ENCODE data around the gene ZNF212.
"Not testable (repeated sequence)": the region's sequence is repeated elsewhere in the genome, so short reads cannot be mapped to it uniquely, and the experiment has no call there.

DNA sequence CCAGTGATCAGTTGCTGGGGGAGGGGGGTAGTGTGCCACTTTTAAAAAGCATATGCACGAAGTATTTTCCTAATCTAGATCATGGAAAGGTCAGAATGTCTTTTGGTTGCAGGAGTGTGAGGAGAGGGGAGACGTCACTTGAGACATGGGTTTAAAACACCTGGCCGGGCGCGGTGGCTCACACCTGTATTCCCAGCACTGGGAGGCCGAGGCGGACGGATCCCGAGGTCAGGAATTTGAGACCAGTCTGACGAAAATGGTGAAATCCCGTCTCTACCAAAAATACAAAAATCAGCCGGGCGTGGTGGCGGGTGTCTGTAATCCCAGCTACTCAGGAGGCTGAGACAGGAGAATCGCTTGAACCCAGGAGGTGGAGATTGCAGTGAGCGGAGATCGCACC, 13.1 kb upstream of the ZNF212 start:
- TF ChIP-seq, protein P1, sequence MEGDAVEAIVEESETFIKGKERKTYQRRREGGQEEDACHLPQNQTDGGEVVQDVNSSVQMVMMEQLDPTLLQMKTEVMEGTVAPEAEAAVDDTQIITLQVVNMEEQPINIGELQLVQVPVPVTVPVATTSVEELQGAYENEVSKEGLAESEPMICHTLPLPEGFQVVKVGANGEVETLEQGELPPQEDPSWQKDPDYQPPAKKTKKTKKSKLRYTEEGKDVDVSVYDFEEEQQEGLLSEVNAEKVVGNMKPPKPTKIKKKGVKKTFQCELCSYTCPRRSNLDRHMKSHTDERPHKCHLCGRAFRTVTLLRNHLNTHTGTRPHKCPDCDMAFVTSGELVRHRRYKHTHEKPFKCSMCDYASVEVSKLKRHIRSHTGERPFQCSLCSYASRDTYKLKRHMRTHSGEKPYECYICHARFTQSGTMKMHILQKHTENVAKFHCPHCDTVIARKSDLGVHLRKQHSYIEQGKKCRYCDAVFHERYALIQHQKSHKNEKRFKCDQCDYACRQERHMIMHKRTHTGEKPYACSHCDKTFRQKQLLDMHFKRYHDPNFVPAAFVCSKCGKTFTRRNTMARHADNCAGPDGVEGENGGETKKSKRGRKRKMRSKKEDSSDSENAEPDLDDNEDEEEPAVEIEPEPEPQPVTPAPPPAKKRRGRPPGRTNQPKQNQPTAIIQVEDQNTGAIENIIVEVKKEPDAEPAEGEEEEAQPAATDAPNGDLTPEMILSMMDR (tag by site-specific recombination; IDR thresholded peaks at IDR 0.05), result not testable (repeated sequence)
- TF ChIP-seq ZBTB8A (tag by site-specific recombination; IDR thresholded peaks at IDR 0.05); ZNF777 (tag by site-specific recombination; IDR thresholded peaks at IDR 0.05; ENCODE audit: borderline replicate concordance); ZIC2 (tag by site-specific recombination; IDR thresholded peaks at IDR 0.05); ZNF133 (tag by site-specific recombination; IDR thresholded peaks at IDR 0.05); ZBTB1 (tag by site-specific recombination; IDR thresholded peaks at IDR 0.05); ZBTB7A (tag by site-specific recombination; IDR thresholded peaks at IDR 0.05; ENCODE audit: low read depth); ZNF274 (IDR thresholded peaks at IDR 0.05; ENCODE audit: low read length); ZNF274 (tag by site-specific recombination; IDR thresholded peaks at IDR 0.05; ENCODE audit: borderline replicate concordance); ZNF2 (tag by site-specific recombination; IDR thresholded peaks at IDR 0.05): not testable (repeated sequence)

All from HEK293 (cell line).